Body of pancreas (tissue), 4 donors: ENCODE measurements around the gene ERCC8. TPM values are rescaled to one million over a fixed set of nuclear protein-coding genes. Genes with fewer than 3 reads are reported as not detected.

Experiments used
- ATAC-seq: fragments of 150-250 bp; one replicate; pipeline ENCODE4 v1.9.1; 2016
- DNase-seq, 4 donors: peaks; one replicate each; pipeline ENCODE4 v3.0.0-alpha.2; 2019
- H3K27ac ChIP-seq, 4 donors: fragments of 200-600 bp; sonication (generic); 1 replicate in 3 of 4; 2 replicates in 1 of 4; pipeline versions ENCODE4 v1.5.1 to v1.6.1; 2016 to 2019; ENCODE audit warnings: mild to moderate bottlenecking in 1 of 4, mixed read lengths in 1 of 4, moderate library complexity in 1 of 4
- H3K27me3 ChIP-seq, 2 donors: fragments of 200-600 bp; sonication (generic); one replicate each; pipeline ENCODE4 v1.6.0; 2016; ENCODE audit warnings: mild to moderate bottlenecking in 1 of 2
- H3K36me3 ChIP-seq, 2 donors: fragments of 200-600 bp; sonication (generic); replicated peaks in 1 of 2; 2 replicates each; pipeline ENCODE4 v1.5.1; 2016; ENCODE audit warnings: low read depth in 2 of 2; ENCODE audit not compliant: insufficient read depth in 1 of 2
- H3K4me1 ChIP-seq: fragments of 200-600 bp; sonication (generic); one replicate; pipeline ENCODE4 v1.6.0; 2016
- H3K4me3 ChIP-seq, 2 donors: fragments of 200-600 bp; sonication (generic); 1 replicate in 1 of 2; 2 replicates in 1 of 2; pipeline ENCODE4 v1.5.1; 2016 to 2019
- H3K9me3 ChIP-seq, 3 donors: fragments of 200-600 bp; sonication (generic); 1 replicate in 2 of 3; 2 replicates in 1 of 3; pipeline ENCODE4 v1.5.1; 2016
- POLR2A ChIP-seq, 3 donors: fragments of 450-650 bp; IDR thresholded peaks; one replicate each; pipeline ENCODE4 v1.6.1; 2016; ENCODE audit warnings: antibody characterized with exemption in 3 of 3, mild to moderate bottlenecking in 2 of 3
- WGBS, 2 donors: methylation state at CpG; one replicate each; pipeline ENCODE4 v1.1.5; 2017; 5-methylcytosine and 5-hydroxymethylcytosine counted together
- intact Hi-C: fragments of 100-400 bp; cut with DNase I; formaldehyde crosslinking; loops from one replicate; pipeline ENCODE4 v1.15.1; 2023
- total RNA-seq, 2 donors: library from RNA; depleted of rRNA; stranded (reverse); fragments of >200 nt; gene quantifications; one replicate each; pipeline ENCODE4 v1.1.0, GENCODE V29; 2016
- TF ChIP-seq, protein P1 (sequence below), 7 experiments: fragments of 450-650 bp in 4 of 7; fragments of 200-600 bp in 3 of 7; sonication (generic) in 3 of 7; IDR thresholded peaks; one replicate each; pipeline ENCODE4 v1.5.1; 2016 to 2019; ENCODE audit warnings: antibody characterized with exemption in 7 of 7

The ERCC8 gene, protein sequence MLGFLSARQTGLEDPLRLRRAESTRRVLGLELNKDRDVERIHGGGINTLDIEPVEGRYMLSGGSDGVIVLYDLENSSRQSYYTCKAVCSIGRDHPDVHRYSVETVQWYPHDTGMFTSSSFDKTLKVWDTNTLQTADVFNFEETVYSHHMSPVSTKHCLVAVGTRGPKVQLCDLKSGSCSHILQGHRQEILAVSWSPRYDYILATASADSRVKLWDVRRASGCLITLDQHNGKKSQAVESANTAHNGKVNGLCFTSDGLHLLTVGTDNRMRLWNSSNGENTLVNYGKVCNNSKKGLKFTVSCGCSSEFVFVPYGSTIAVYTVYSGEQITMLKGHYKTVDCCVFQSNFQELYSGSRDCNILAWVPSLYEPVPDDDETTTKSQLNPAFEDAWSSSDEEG
- total RNA-seq, result 1 to 10 TPM; 2.6 to 3.4 TPM

DNA sequence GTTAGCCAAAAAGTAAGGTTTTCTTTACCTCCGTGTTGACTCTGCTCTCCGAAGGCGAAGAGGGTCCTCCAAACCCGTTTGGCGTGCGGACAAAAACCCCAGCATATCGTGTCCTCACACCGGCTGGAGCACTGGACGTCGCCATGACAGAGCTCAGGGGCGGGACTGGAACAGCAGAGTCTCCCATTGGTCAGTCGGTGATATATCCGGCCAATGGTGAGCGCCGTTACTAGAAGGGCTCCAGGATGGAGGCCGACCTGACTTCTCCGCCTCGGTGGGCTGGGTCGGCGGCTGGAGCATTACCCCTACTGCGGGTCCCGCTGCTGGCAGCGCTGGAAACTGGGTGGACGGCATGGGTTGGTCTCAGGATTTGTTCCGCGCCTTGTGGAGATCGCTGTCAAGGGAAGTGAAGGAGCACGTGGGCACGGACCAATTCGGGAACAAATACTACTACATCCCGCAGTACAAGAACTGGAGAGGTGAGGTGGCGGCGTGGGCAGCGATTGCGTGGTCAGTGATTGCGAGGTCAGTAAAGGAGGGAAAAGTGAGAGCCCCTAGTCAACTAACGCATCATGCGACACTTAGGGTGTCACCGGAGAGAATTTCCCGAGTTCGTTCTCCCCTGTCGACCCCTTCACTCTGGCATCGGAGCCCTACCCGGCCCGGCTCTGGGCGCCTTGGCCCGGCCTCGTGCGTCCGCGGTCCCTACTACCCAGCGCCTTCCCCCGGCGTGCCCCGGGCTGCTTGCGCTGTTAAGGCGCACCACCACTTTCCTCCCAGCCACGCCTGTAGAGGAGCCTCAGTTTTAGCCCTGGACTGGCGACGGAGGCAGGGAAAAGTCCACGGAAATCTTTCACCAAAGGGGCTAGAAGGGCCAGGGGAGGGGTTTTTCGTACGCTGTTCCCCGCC lies at the start of gene ERCC8, which contains the start of gene NDUFAF2:
TSS of gene ERCC8 (minus strand) at position 167 of the 909 bp plus-strand sequence. CDS start at position 105, 62 bp downstream.
TSS of gene NDUFAF2 (plus strand) at position 302 of the 909 bp plus-strand sequence. CDS start at position 353, 51 bp downstream.
- Histone ChIP-seq H3K9me3 (no peaks in the 10 kb centered on the region), H3K36me3 (no peaks in the 10 kb centered on the region), H3K4me1 (peaks cover 22% of the 10 kb centered on the region), H3K27me3 (no peaks in the 10 kb centered on the region), H3K4me3 (peak within 1 kb of the TSS; percentile 62 to 77), H3K27ac (peak within 1 kb of the TSS; percentile 69 to 74 (median 72))
- intact Hi-C loops, result no loop called here
- WGBS, 2 donors, result 0% methylated on average over 33 to 64 of the region's 64 CpGs
- ATAC-seq (peak; percentile 100), DNase-seq (peak; percentile 88 to 93 (median 91))
- TF ChIP-seq, protein P1, sequence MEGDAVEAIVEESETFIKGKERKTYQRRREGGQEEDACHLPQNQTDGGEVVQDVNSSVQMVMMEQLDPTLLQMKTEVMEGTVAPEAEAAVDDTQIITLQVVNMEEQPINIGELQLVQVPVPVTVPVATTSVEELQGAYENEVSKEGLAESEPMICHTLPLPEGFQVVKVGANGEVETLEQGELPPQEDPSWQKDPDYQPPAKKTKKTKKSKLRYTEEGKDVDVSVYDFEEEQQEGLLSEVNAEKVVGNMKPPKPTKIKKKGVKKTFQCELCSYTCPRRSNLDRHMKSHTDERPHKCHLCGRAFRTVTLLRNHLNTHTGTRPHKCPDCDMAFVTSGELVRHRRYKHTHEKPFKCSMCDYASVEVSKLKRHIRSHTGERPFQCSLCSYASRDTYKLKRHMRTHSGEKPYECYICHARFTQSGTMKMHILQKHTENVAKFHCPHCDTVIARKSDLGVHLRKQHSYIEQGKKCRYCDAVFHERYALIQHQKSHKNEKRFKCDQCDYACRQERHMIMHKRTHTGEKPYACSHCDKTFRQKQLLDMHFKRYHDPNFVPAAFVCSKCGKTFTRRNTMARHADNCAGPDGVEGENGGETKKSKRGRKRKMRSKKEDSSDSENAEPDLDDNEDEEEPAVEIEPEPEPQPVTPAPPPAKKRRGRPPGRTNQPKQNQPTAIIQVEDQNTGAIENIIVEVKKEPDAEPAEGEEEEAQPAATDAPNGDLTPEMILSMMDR (IDR thresholded peaks at IDR 0.05), result peak in 1 of 7 experiments; percentile 5
- peak; percentile 19 to 77 (median 76) for TF ChIP-seq POLR2A (IDR thresholded peaks at IDR 0.05)

DNA sequence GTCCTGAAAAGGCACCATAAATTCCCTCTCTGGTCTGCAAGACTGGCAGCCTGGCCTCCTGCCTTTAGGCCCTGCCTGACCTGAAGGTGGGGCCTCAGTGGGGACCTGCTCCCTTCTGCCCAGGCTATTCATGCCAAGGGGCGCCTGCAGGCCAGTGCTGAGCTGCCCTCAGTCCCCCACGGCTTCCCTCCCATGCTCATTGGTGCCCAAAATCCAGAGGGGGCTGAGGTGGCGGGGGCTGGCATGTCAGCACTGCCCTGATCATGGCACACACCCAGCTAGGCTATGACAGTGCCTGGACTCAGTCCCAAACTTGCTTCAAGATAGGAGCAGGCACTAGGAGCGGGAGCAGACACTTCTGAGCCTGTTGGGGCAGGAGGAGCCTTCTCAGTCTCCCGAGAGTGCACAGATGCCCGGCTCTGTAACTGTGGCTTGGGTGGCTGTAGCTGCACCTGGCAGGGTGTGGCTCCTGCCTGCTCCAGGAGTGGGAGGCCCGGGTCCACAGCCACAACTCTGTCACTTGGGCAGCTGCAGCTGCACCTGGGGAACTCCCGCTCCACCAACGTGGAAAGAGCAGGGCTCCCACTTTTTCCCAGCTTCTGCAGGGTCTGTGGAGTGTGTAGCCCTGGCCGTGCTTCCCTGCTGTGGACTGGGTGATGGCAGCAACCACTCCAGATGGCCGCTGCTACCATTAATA lies 49.2 kb upstream of the ERCC8 start:
- Histone ChIP-seq H3K4me1 (no peaks in the 10 kb centered on the region), H3K4me3 (no peak overlapping the region), H3K36me3 (no peaks in the 10 kb centered on the region), H3K27me3 (no peaks in the 10 kb centered on the region), H3K27ac (no peak overlapping the region), H3K9me3 (no peaks in the 10 kb centered on the region)
- intact Hi-C loops, result no loop called here
- no peak for ATAC-seq
- DNase-seq, result peak in 1 of 4 donors; percentile 11
- 76 to 90% methylated on average over 5 to 10 of the region's 11 CpGs for WGBS, 2 donors
- TF ChIP-seq, protein P1 (IDR thresholded peaks at IDR 0.05), result no peak
- TF ChIP-seq POLR2A (IDR thresholded peaks at IDR 0.05), result no peak

DNA sequence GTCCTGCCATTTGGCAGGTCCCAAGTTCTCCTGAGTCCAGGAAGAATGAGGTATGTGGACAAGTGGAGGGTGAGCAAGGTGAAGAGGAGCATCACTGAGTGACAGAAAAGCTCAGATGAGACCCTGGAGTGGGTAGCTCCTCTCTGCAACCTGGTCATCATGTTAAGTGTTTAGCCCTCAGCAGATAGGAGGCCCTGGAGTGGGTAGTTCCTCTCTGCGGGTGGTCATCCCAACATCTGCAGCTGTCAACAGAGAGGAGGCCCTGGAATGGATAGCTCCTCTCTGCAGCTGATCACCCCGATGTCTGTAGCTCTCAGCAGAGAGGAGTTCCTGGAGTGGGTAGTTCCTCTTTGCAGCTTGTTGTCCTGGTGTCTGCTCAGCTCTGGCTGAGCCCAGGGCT lies 48.6 kb upstream of the ERCC8 start:
- Histone ChIP-seq H3K4me3 (no peak overlapping the region), H3K4me1 (no peaks in the 10 kb centered on the region), H3K36me3 (no peaks in the 10 kb centered on the region), H3K9me3 (no peaks in the 10 kb centered on the region), H3K27ac (no peak overlapping the region), H3K27me3 (no peaks in the 10 kb centered on the region)
- intact Hi-C loops, result no loop called here
- TF ChIP-seq, protein P1 (IDR thresholded peaks at IDR 0.05), result no peak
- TF ChIP-seq POLR2A (IDR thresholded peaks at IDR 0.05), result no peak
- DNase-seq (no peak), ATAC-seq (no peak)
- 93 to 96% methylated on average over 2 of the region's 2 CpGs for WGBS, 2 donors

DNA sequence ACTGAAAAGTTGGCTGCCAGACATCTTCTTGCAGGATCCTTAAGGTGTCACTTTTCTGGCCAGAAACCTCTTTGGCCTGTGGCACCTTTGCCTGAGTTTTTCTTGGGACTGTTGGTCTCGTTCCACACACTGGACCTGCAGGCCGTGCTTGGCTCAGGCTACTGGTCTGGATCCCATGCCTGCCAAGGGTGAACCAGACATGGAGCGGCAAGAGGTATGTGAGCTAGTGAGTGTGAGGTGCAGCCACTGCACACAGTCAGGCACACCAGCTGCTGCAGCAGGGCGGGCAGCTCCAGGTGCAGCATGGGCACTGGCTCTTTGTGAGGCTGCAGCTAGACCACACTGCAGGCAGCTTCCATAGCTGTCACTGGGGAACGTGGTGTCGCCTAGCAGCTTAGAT lies 48.0 kb upstream of the ERCC8 start:
- no peak for DNase-seq
- intact Hi-C loops, result no loop called here

More for the DNA sequence above, 48.0 kb upstream of the ERCC8 start:
- no peak for TF ChIP-seq POLR2A (IDR thresholded peaks at IDR 0.05)
- TF ChIP-seq, protein P1 (IDR thresholded peaks at IDR 0.05), result no peak
- Histone ChIP-seq H3K27me3 (no peaks in the 10 kb centered on the region), H3K4me3 (no peak overlapping the region), H3K4me1 (no peaks in the 10 kb centered on the region), H3K27ac (no peak overlapping the region), H3K9me3 (no peaks in the 10 kb centered on the region), H3K36me3 (no peaks in the 10 kb centered on the region)
- ATAC-seq, result no peak
- WGBS, 2 donors, result 93 to 94% methylated on average over 3 to 6 of the region's 6 CpGs
